Vagina (tissue), 2 donors: ENCODE data around the gene APPL1. TPM values are rescaled to one million over a fixed set of nuclear protein-coding genes. Genes with fewer than 3 reads are reported as not detected.

Experiments used
- DNase-seq, 2 donors: peaks; one replicate each; pipeline ENCODE4 v3.0.0-alpha.2; 2017; ENCODE audit errors: extremely low spot score in 2 of 2
- H3K27ac ChIP-seq: fragments of 200-600 bp; sonication (generic); one replicate; pipeline ENCODE4 v1.5.1; 2019
- H3K27me3 ChIP-seq: fragments of 200-600 bp; sonication (generic); one replicate; pipeline ENCODE4 v1.5.1; 2019
- H3K36me3 ChIP-seq, 2 donors: fragments of 200-600 bp; sonication (generic); one replicate each; pipeline ENCODE4 v1.5.1; 2017 to 2019
- H3K4me1 ChIP-seq: fragments of 200-600 bp; sonication (generic); one replicate; pipeline ENCODE4 v1.5.1; 2019
- H3K4me3 ChIP-seq, 2 donors: fragments of 200-600 bp; sonication (generic); 1 replicate in 1 of 2; 2 replicates in 1 of 2; pipeline ENCODE4 v1.5.1; 2016 to 2019
- H3K9me3 ChIP-seq: fragments of 200-600 bp; sonication (generic); one replicate; pipeline ENCODE4 v1.5.1; 2019
- POLR2A ChIP-seq, 2 donors: fragments of 450-650 bp; IDR thresholded peaks; one replicate each; pipeline ENCODE4 v1.6.1; 2017; ENCODE audit warnings: antibody characterized with exemption in 2 of 2, mild to moderate bottlenecking in 2 of 2, moderate library complexity in 2 of 2
- POLR2AphosphoS5 ChIP-seq, 2 donors: sonication (generic); formaldehyde crosslinking; IDR thresholded peaks; one replicate each; pipeline ENCODE4 v1.9.0; 2017; ENCODE audit warnings: antibody characterized with exemption in 2 of 2, mild to moderate bottlenecking in 2 of 2, low read depth in 1 of 2; ENCODE audit not compliant: insufficient read depth in 1 of 2
- intact Hi-C: fragments of 100-400 bp; cut with DNase I; formaldehyde crosslinking; loops from one replicate; pipeline ENCODE4 v1.15.1; 2023
- total RNA-seq: library from RNA; depleted of rRNA; stranded (reverse); fragments of >200 nt; gene quantifications from one replicate; pipeline ENCODE4 v1.2.3, GENCODE V29; 2016
- TF ChIP-seq, protein P1 (sequence below), 3 experiments: fragments of 450-650 bp in 2 of 3; fragments of 200-600 bp in 1 of 3; sonication (generic) in 1 of 3; IDR thresholded peaks; one replicate each; pipeline ENCODE4 v1.5.1; 2017 to 2019; ENCODE audit warnings: antibody characterized with exemption in 3 of 3, mild to moderate bottlenecking in 2 of 3, moderate library complexity in 2 of 3

Gene APPL1
- total RNA-seq, 1 donor from 2014 or later: 28.2 TPM

GRCh38 chr3:57194641-57195040, 32.9 kb upstream of the APPL1 start:
- Histone ChIP-seq H3K36me3 (no peaks in the 10 kb centered on the region), H3K4me3 (no peak overlapping the region), H3K4me1 (no peaks in the 10 kb centered on the region), H3K27ac (no peak overlapping the region), H3K27me3 (no peaks in the 10 kb centered on the region), H3K9me3 (no peaks in the 10 kb centered on the region)
- DNase-seq: no peak
- intact Hi-C loops: no loop called here
- TF ChIP-seq, protein P1, sequence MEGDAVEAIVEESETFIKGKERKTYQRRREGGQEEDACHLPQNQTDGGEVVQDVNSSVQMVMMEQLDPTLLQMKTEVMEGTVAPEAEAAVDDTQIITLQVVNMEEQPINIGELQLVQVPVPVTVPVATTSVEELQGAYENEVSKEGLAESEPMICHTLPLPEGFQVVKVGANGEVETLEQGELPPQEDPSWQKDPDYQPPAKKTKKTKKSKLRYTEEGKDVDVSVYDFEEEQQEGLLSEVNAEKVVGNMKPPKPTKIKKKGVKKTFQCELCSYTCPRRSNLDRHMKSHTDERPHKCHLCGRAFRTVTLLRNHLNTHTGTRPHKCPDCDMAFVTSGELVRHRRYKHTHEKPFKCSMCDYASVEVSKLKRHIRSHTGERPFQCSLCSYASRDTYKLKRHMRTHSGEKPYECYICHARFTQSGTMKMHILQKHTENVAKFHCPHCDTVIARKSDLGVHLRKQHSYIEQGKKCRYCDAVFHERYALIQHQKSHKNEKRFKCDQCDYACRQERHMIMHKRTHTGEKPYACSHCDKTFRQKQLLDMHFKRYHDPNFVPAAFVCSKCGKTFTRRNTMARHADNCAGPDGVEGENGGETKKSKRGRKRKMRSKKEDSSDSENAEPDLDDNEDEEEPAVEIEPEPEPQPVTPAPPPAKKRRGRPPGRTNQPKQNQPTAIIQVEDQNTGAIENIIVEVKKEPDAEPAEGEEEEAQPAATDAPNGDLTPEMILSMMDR (IDR thresholded peaks at IDR 0.05): no peak
- TF ChIP-seq POLR2AphosphoS5 (IDR thresholded peaks at IDR 0.05; ENCODE audit: insufficient read depth in 1 of 2, low read depth in 1 of 2): no peak
- TF ChIP-seq POLR2A (IDR thresholded peaks at IDR 0.05): no peak

DNA sequence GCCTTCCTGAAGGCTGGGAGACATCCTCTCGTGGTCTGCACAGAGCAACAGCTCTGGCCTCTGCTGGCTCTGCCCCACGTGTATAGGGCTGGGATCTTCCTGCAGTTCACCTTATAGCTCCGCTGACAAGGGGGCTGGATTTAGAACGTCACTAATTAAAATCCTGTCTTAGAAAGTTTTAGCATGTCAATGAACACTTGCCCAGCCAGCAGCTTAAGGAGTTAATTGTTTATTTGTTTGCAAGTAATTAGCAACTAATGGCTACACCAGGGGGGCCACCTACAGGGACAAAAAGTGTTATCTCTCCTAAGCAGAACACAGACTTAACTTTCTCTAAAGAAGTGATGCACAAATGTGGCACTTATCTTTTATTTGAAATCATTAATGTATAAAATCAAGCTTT, 27.6 kb upstream of the APPL1 start, which contains the start of gene HESX1:
Gene HESX1 (minus strand): TSS at position 84 of the 403 bp plus-strand sequence. CDS start 60 bp downstream, at position 24.
- H3K9me3 ChIP-seq: no peaks in the 10 kb centered on the region
- H3K27me3 ChIP-seq: no peaks in the 10 kb centered on the region
- TF ChIP-seq, protein P1 (IDR thresholded peaks at IDR 0.05): no peak
- TF ChIP-seq POLR2A (IDR thresholded peaks at IDR 0.05) (no peak), POLR2AphosphoS5 (IDR thresholded peaks at IDR 0.05; ENCODE audit: insufficient read depth in 1 of 2, low read depth in 1 of 2) (no peak)
- H3K4me3 ChIP-seq: no peak within 1 kb of the TSS
- no peak within 1 kb of the TSS for H3K27ac ChIP-seq
- no peak for DNase-seq
- H3K4me1 ChIP-seq: no peaks in the 10 kb centered on the region
- no peaks in the 10 kb centered on the region for H3K36me3 ChIP-seq
- intact Hi-C loops: no loop called here

DNA sequence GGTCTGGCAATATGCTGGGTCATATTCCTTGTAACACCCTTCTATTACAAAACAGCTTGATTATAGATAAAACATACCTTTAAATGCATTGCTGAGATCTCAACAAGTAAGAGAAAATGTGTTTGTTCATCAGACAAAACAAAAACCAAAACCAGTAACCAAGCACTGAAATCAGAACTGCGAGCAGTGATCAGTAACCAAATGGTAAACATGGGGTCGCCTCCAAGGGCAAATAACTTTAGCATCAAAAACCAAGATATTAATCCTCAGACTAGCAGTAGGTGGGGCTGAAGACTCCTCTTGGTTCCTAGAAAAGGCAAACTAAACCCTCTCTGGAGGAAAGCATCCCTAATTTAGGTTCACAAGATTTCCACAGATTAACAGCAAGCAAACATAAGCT, 21.1 kb upstream of the APPL1 start:
- no peak for TF ChIP-seq POLR2A (IDR thresholded peaks at IDR 0.05)
- DNase-seq: no peak
- Histone ChIP-seq H3K9me3 (no peaks in the 10 kb centered on the region), H3K4me3 (no peak overlapping the region), H3K27ac (no peak overlapping the region), H3K27me3 (no peaks in the 10 kb centered on the region), H3K36me3 (no peaks in the 10 kb centered on the region), H3K4me1 (no peaks in the 10 kb centered on the region)
- intact Hi-C loops: no loop called here

DNA sequence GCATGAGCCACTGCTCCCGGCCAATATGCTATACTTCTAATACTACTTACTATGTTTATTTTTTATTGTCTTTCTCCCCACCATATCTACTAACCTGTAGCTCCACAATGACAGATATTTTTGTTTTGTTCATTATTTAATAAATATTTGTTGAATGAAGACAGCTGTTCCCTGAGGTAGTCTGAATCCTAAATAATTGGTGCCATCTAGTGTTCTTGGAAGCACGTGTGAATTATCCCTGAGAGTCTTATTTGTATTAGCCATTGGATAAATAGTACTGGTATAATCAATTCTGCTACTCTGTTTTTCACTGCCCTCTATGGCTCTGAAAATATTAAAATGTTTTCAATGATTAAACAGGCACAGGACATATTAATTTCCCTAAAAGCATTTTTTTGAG, 5.6 kb upstream of the APPL1 start:
- Histone ChIP-seq H3K4me3 (no peak overlapping the region), H3K4me1 (peaks cover 5% of the 10 kb centered on the region), H3K36me3 (no peaks in the 10 kb centered on the region), H3K27me3 (no peaks in the 10 kb centered on the region), H3K27ac (no peak overlapping the region), H3K9me3 (no peaks in the 10 kb centered on the region)
- TF ChIP-seq, protein P1 (IDR thresholded peaks at IDR 0.05): no peak
- TF ChIP-seq POLR2A (IDR thresholded peaks at IDR 0.05) (no peak), POLR2AphosphoS5 (IDR thresholded peaks at IDR 0.05; ENCODE audit: insufficient read depth in 1 of 2, low read depth in 1 of 2) (no peak)
- DNase-seq: no peak
- intact Hi-C loops: no loop called here

GRCh38 chr3:57224856-57225255, 2.7 kb upstream of the APPL1 start:
- TF ChIP-seq POLR2A (IDR thresholded peaks at IDR 0.05) (no peak), POLR2AphosphoS5 (IDR thresholded peaks at IDR 0.05; ENCODE audit: insufficient read depth in 1 of 2, low read depth in 1 of 2) (no peak)
- TF ChIP-seq, protein P1 (IDR thresholded peaks at IDR 0.05): no peak
- no peaks in the 10 kb centered on the region for H3K9me3 ChIP-seq
- H3K36me3 ChIP-seq: no peaks in the 10 kb centered on the region
- intact Hi-C loops: no loop called here
- peaks cover 19% of the 10 kb centered on the region for H3K4me1 ChIP-seq
- no peaks in the 10 kb centered on the region for H3K27me3 ChIP-seq
- DNase-seq: no peak
- no peak overlapping the region for H3K27ac ChIP-seq
- no peak overlapping the region for H3K4me3 ChIP-seq
